Heart left ventricle (tissue), 16 donors: ENCODE data around the gene STAT3. TPM values are rescaled to one million over a fixed set of nuclear protein-coding genes. Genes with fewer than 3 reads are reported as not detected.

Source experiments
- ATAC-seq, 4 donors: fragments of 200-7000 bp; cut with Tn5 transposase; one replicate each; pipeline ENCODE4 v1.9.1; 2020 to 2022; ENCODE audit warnings: moderate library complexity in 4 of 4, mild to moderate bottlenecking in 3 of 4, moderate number of reproducible peaks in 1 of 4
- DNase-seq, 5 donors: peaks; one replicate each; pipeline ENCODE4 v3.0.0-alpha.2; 2020
- H3K27ac ChIP-seq, 12 donors: fragments of 200-600 bp; sonication (generic) in 4 of 12; one replicate each; pipeline versions ENCODE4 v1.5.0 to v1.8.0; 2016 to 2022; ENCODE audit warnings: mild to moderate bottlenecking in 2 of 12
- H3K27me3 ChIP-seq, 9 donors: fragments of 200-600 bp; sonication (generic) in 2 of 9; one replicate each; pipeline versions ENCODE4 v1.5.1 to v1.8.0; 2016 to 2022; ENCODE audit warnings: mild to moderate bottlenecking in 3 of 9
- H3K36me3 ChIP-seq, 9 donors: fragments of 200-600 bp; sonication (generic) in 2 of 9; one replicate each; pipeline versions ENCODE4 v1.5.0 to v1.8.0; 2018 to 2022; ENCODE audit warnings: mild to moderate bottlenecking in 2 of 9
- H3K4me1 ChIP-seq, 12 donors: fragments of 200-600 bp; sonication (generic) in 4 of 12; one replicate each; pipeline versions ENCODE4 v1.5.0 to v1.8.0; 2016 to 2022; ENCODE audit warnings: mild to moderate bottlenecking in 3 of 12
- H3K4me3 ChIP-seq, 12 donors: fragments of 200-600 bp; sonication (generic) in 4 of 12; one replicate each; pipeline versions ENCODE4 v1.5.0 to v1.8.0; 2017 to 2022; ENCODE audit warnings: mild to moderate bottlenecking in 9 of 12, moderate library complexity in 4 of 12
- H3K9me3 ChIP-seq, 12 donors: fragments of 200-600 bp; sonication (generic) in 4 of 12; one replicate each; pipeline versions ENCODE4 v1.5.0 to v1.8.0; 2016 to 2022; ENCODE audit warnings: mild to moderate bottlenecking in 1 of 12
- CTCF ChIP-seq, 12 donors: fragments of 200-600 bp; sonication (generic) in 4 of 12; IDR thresholded peaks; one replicate each; pipeline versions ENCODE4 v1.5.0 to v1.8.0; 2018 to 2022; ENCODE audit warnings: antibody characterized with exemption in 12 of 12, mild to moderate bottlenecking in 5 of 12
- POLR2A ChIP-seq, 2 donors: fragments of 450-650 bp; IDR thresholded peaks; one replicate each; pipeline ENCODE4 v1.6.1; 2017; ENCODE audit warnings: antibody characterized with exemption in 2 of 2, mild to moderate bottlenecking in 2 of 2, moderate library complexity in 2 of 2
- WGBS, 4 donors: extraction: QIAGEN DNeasy Blood & Tissue Kit in 2 of 4; methylation state at CpG; one replicate each; pipeline versions ENCODE4 v1.1.5 to v1.1.7; 2013 to 2018; 5-methylcytosine and 5-hydroxymethylcytosine counted together
- intact Hi-C, 10 donors: fragments of 100-400 bp; cut with DNase I; formaldehyde crosslinking; loops; one replicate each; pipeline versions ENCODE4 v1.11.1 to v1.14.2; 2022
- polyA plus RNA-seq, 2 donors: library from polyadenylated mRNA; stranded (reverse); fragments of 200-250 nt; gene quantifications; one replicate each; pipeline ENCODE4 v1.2.3, GENCODE V29; 2013
- total RNA-seq, 9 donors: library from RNA; depleted of rRNA in 2 of 9; stranded (reverse); fragments of >200 nt in 2 of 9; fragmentation: NEBNext Ultra II Directional in 3 of 9; extraction: Animal tissue kit (Norgen Biotek cat#: 25700) in 3 of 9; gene quantifications; one replicate each; pipeline versions ENCODE4 v1.1.0 to v1.2.4, GENCODE V29; 2016 to 2023
- donor health status: ischemic (EF 13 %, LVEDD 7.1; RV severe dilation, severe dysfunction).
- donor health status: healthy with polysubstance abuse.
- donor health status: DM: no; HTN: yes; CAD: no.
- donor health status: DM: no; HTN: no; CAD: no.
- donor health status: ischemic (EF 25% LVEDD 6.9; RV normal size, moderate dysfunction).
- donor health status: ischemic (EF 25% LVEDD 5.7; RV mildly dilated, moderate dysfunction).
- donor health status: healthy.
- donor health status: DM: yes; HTN: yes; CAD: no.
- donor health status: ischemic (EF 35%, LVEDD 5.7; RV mildly dilated, moderate dysfunction).
- donor health status: nonischemic (EF 11% LVEDD 7.7; RV severe dilation, severe dysfunction).
- donor health status: DM: yes; HTN: yes; CAD: no.
- donor health status: PGD.
- donor health status: ischemic (EF 29% LVEDD 5.4; RV normal size, mild dysfunction).
- donor health status: nonischemic (EF 23%, LVEDD 6.1; RV moderate dilation, normal function).

Gene STAT3
- total and polyA plus RNA-seq, 11 donors = 36.0 to 614 (median 148) TPM

- ATAC-seq (no peak), DNase-seq (no peak)
- Histone ChIP-seq H3K27me3 (no peaks in the 10 kb centered on the region), H3K4me3 (no peak overlapping the region), H3K27ac (no peak overlapping the region), H3K36me3 (peaks cover 0 to 11% (median 0%) of the 10 kb centered on the region in 9 donors), H3K4me1 (peaks cover 0 to 91% (median 55%) of the 10 kb centered on the region in 12 donors), H3K9me3 (peaks cover 0 to 5% (median 0%) of the 10 kb centered on the region in 12 donors)
- intact Hi-C loops = no loop called here
- 74 to 79% (median 78%) methylated on average over 7 of the region's 7 CpGs for WGBS, 4 donors
- TF ChIP-seq POLR2A (IDR thresholded peaks at IDR 0.05) (no peak), CTCF (IDR thresholded peaks at IDR 0.05) (no peak)
Observed at GRCh38 chr17:42359133-42359532, 29.1 kb downstream of the STAT3 start.

GRCh38 chr17:42358434-42358833, 29.8 kb downstream of the STAT3 start:
- intact Hi-C loops = no loop called here
- Histone ChIP-seq H3K9me3 (peaks cover 0 to 5% (median 0%) of the 10 kb centered on the region in 12 donors), H3K27me3 (no peaks in the 10 kb centered on the region), H3K27ac (peak overlapping the region in 1 of 12 donors; percentile 59), H3K36me3 (peaks cover 0 to 11% (median 0%) of the 10 kb centered on the region in 9 donors), H3K4me3 (no peak overlapping the region), H3K4me1 (peaks cover 4 to 91% (median 52%) of the 10 kb centered on the region in 12 donors)
- no peak for DNase-seq
- TF ChIP-seq CTCF (IDR thresholded peaks at IDR 0.05) (no peak), POLR2A (IDR thresholded peaks at IDR 0.05) (no peak)
- no peak for ATAC-seq
- WGBS, 4 donors = 70 to 83% (median 79%) methylated on average over 1 of the region's 1 CpG

- Histone ChIP-seq H3K4me1 (peaks cover 5 to 79% (median 38%) of the 10 kb centered on the region in 12 donors), H3K4me3 (no peak overlapping the region), H3K27ac (peak overlapping the region in 3 of 12 donors; percentile 11 to 37 (median 16)), H3K36me3 (peaks cover 0 to 16% (median 0%) of the 10 kb centered on the region in 9 donors), H3K9me3 (no peaks in the 10 kb centered on the region), H3K27me3 (no peaks in the 10 kb centered on the region)
- DNase-seq (no peak), ATAC-seq (no peak)
- WGBS, 4 donors = 58 to 77% (median 66%) methylated on average over 3 of the region's 3 CpGs
- intact Hi-C loops = no loop called here
- TF ChIP-seq CTCF (IDR thresholded peaks at IDR 0.05) = no peak
- no peak for TF ChIP-seq POLR2A (IDR thresholded peaks at IDR 0.05)
Observed at GRCh38 chr17:42354956-42355843, 33.0 kb downstream of the STAT3 start.

- Histone ChIP-seq H3K27ac (peak overlapping the region in 2 of 12 donors; percentile 59 to 71), H3K36me3 (peaks cover 0 to 50% (median 37%) of the 10 kb centered on the region in 9 donors)
Observed at GRCh38 chr17:42348104-42348503, 40.1 kb downstream of the STAT3 start.

More at GRCh38 chr17:42348104-42348503, 40.1 kb downstream of the STAT3 start:
- DNase-seq (no peak), ATAC-seq (no peak)
- H3K4me3 ChIP-seq = no peak overlapping the region
- H3K4me1 ChIP-seq = peaks cover 4 to 61% (median 34%) of the 10 kb centered on the region in 12 donors
- TF ChIP-seq CTCF (IDR thresholded peaks at IDR 0.05) = no peak
- TF ChIP-seq POLR2A (IDR thresholded peaks at IDR 0.05) = no peak
- WGBS, 4 donors = 95 to 98% (median 97%) methylated on average over 3 of the region's 3 CpGs
- no peaks in the 10 kb centered on the region for H3K9me3 ChIP-seq
- no peaks in the 10 kb centered on the region for H3K27me3 ChIP-seq
- intact Hi-C loops = loop anchor here in 4 of 10 donors (5.0 kb wide), 1 partner anchor 39 kb away; the partner anchor contains the start of gene STAT3 (in 4 of the 4)
